ENCODE data around the gene SSC4D. TPM values are rescaled to one million over a fixed set of nuclear protein-coding genes. Genes with fewer than 3 reads are reported as not detected.
"Not testable (repeated sequence)": the region's sequence is repeated elsewhere in the genome, so short reads cannot be mapped to it uniquely, and the experiment has no call there.

SSC4D gene
- under 1 TPM; 0.59 to 0.88 TPM for polyA plus RNA-seq

- Histone ChIP-seq H3K4me1 (ENCODE audit: control insufficient read depth in 2 of 2, insufficient read depth in 2 of 2, low read length in 1 of 2) (no peaks in the 10 kb centered on the region), H3K27ac (ENCODE audit: low read depth in 2 of 2, low read length in 1 of 2) (no peak within 1 kb of the TSS), H3K4me3 (ENCODE audit: low read depth in 1 of 2, low read length in 2 of 2) (no peak within 1 kb of the TSS), H3K36me3 (ENCODE audit: control insufficient read depth in 2 of 2, insufficient read depth in 2 of 2, low read length in 1 of 2) (no peaks in the 10 kb centered on the region), H3K9me3 (ENCODE audit: control insufficient read depth in 2 of 2, insufficient read depth in 1 of 2, low read depth in 1 of 2, low read length in 1 of 2) (no peaks in the 10 kb centered on the region), H3K27me3 (ENCODE audit: control insufficient read depth in 1 of 2, insufficient read depth in 2 of 2, low read length in 2 of 2) (no peaks in the 10 kb centered on the region)
- WGBS, 2 donors, result 73 to 76% methylated on average over 6 of the region's 6 CpGs
Observed at GRCh38 chr7:76409537-76409936, at the start of gene SSC4D. SSC4D (minus strand) TSS chr7:76409697; CDS start chr7:76404439, 5,258 bp downstream.

GRCh38 chr7:76458504-76458903 is 49.0 kb upstream of the SSC4D start:
- H3K4me3 ChIP-seq (ENCODE audit: low read depth in 1 of 2, low read length in 2 of 2); H3K36me3 ChIP-seq (ENCODE audit: control insufficient read depth in 2 of 2, insufficient read depth in 2 of 2, low read length in 1 of 2); H3K4me1 ChIP-seq (ENCODE audit: control insufficient read depth in 2 of 2, insufficient read depth in 2 of 2, low read length in 1 of 2); H3K27ac ChIP-seq (ENCODE audit: low read depth in 2 of 2, low read length in 1 of 2); H3K27me3 ChIP-seq (ENCODE audit: control insufficient read depth in 1 of 2, insufficient read depth in 2 of 2, low read length in 2 of 2); H3K9me3 ChIP-seq (ENCODE audit: control insufficient read depth in 2 of 2, insufficient read depth in 1 of 2, low read depth in 1 of 2, low read length in 1 of 2): not testable (repeated sequence)
- WGBS, 2 donors, result 26 to 28% methylated on average over 1 of the region's 4 CpGs

GRCh38 chr7:76457017-76457416 is 47.5 kb upstream of the SSC4D start:
- not testable (repeated sequence) for H3K9me3 ChIP-seq (ENCODE audit: control insufficient read depth in 2 of 2, insufficient read depth in 1 of 2, low read depth in 1 of 2, low read length in 1 of 2); H3K4me3 ChIP-seq (ENCODE audit: low read depth in 1 of 2, low read length in 2 of 2); H3K27ac ChIP-seq (ENCODE audit: low read depth in 2 of 2, low read length in 1 of 2); H3K4me1 ChIP-seq (ENCODE audit: control insufficient read depth in 2 of 2, insufficient read depth in 2 of 2, low read length in 1 of 2); H3K27me3 ChIP-seq (ENCODE audit: control insufficient read depth in 1 of 2, insufficient read depth in 2 of 2, low read length in 2 of 2); H3K36me3 ChIP-seq (ENCODE audit: control insufficient read depth in 2 of 2, insufficient read depth in 2 of 2, low read length in 1 of 2)
- WGBS, 2 donors, result 18% methylated on average over 2 of the region's 4 CpGs; no CpG with 5 or more reads in 1 of the 2 donors

DNA sequence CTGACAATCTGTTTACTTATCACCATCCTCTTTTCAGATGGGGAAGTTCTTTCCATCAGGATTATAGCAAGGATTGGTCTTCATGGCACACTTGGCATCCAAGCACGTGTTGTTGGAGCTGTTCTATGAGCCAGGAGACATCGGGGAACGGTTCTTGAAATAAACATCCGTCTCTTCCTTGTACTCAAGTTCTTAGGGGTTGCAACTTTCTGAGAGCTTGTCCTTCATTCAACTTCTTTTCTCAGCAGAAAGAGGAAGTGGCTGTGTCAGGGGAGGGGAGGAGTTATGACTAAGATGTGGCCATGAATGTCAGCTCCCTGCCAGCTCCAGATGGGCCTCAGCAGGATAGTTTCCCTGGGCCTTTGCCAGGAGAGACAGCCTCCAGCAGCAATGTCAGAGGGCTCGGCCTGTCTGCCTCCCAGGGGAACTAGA is 36.1 kb upstream of the SSC4D start:
- peak overlapping the region; percentile 65 to 78 for H3K27ac ChIP-seq (ENCODE audit: low read depth in 2 of 2, low read length in 1 of 2)
- H3K27me3 ChIP-seq (ENCODE audit: control insufficient read depth in 1 of 2, insufficient read depth in 2 of 2, low read length in 2 of 2); H3K36me3 ChIP-seq (ENCODE audit: control insufficient read depth in 2 of 2, insufficient read depth in 2 of 2, low read length in 1 of 2): not testable (repeated sequence)

GRCh38 chr7:76443846-76444245 is 34.3 kb upstream of the SSC4D start:
- not testable (repeated sequence) for H3K27ac ChIP-seq (ENCODE audit: low read depth in 2 of 2, low read length in 1 of 2); H3K9me3 ChIP-seq (ENCODE audit: control insufficient read depth in 2 of 2, insufficient read depth in 1 of 2, low read depth in 1 of 2, low read length in 1 of 2); H3K36me3 ChIP-seq (ENCODE audit: control insufficient read depth in 2 of 2, insufficient read depth in 2 of 2, low read length in 1 of 2); H3K27me3 ChIP-seq (ENCODE audit: control insufficient read depth in 1 of 2, insufficient read depth in 2 of 2, low read length in 2 of 2); H3K4me1 ChIP-seq (ENCODE audit: control insufficient read depth in 2 of 2, insufficient read depth in 2 of 2, low read length in 1 of 2); H3K4me3 ChIP-seq (ENCODE audit: low read depth in 1 of 2, low read length in 2 of 2)
- 45 to 63% methylated on average over 8 to 11 of the region's 12 CpGs for WGBS, 2 donors

More for the DNA sequence above, 36.1 kb upstream of the SSC4D start:
- WGBS, 2 donors, result 3 to 4% methylated on average over 4 of the region's 5 CpGs
- H3K4me3 ChIP-seq (ENCODE audit: low read depth in 1 of 2, low read length in 2 of 2); H3K9me3 ChIP-seq (ENCODE audit: control insufficient read depth in 2 of 2, insufficient read depth in 1 of 2, low read depth in 1 of 2, low read length in 1 of 2); H3K4me1 ChIP-seq (ENCODE audit: control insufficient read depth in 2 of 2, insufficient read depth in 2 of 2, low read length in 1 of 2): not testable (repeated sequence)

DNA sequence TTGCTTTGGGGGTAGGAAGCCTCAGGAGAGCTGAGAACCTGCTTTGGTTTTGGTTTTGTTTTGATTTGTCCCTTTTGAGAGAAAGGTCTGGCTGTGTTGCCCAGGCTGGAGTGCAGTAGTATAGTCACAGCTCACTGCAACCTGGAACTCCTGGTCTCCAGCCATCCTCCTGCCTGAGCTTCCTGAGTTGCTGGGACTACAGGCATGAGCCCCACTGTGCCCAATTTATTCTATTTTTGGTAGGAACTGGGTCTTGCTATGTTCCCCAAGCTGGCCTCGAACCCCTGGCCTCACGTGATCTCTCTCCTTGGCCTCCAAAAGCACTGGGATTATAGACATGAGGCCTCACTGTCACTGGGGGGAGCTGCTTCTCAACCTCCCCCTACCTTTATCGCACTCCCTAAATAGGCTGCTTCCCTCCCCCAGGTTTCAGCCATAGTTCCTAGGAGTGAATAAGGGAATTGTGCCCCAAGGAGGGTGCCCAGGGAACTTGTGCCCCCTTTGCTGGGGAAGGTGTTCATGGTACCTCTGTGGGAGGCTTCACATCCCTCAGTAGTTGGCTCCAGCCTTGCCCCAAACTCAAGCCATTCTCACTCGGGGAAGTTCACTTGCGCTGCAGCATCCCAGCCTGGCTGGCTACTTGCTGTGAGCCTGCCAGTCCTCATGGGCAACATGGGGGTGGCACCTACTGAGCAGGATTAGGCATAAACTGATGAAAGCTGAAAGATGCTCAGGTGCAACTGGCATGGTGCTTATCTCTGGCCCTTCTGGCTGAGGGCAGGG is 33.4 kb upstream of the SSC4D start:
- H3K4me3 ChIP-seq (ENCODE audit: low read depth in 1 of 2, low read length in 2 of 2); H3K27me3 ChIP-seq (ENCODE audit: control insufficient read depth in 1 of 2, insufficient read depth in 2 of 2, low read length in 2 of 2); H3K9me3 ChIP-seq (ENCODE audit: control insufficient read depth in 2 of 2, insufficient read depth in 1 of 2, low read depth in 1 of 2, low read length in 1 of 2); H3K36me3 ChIP-seq (ENCODE audit: control insufficient read depth in 2 of 2, insufficient read depth in 2 of 2, low read length in 1 of 2); H3K27ac ChIP-seq (ENCODE audit: low read depth in 2 of 2, low read length in 1 of 2); H3K4me1 ChIP-seq (ENCODE audit: control insufficient read depth in 2 of 2, insufficient read depth in 2 of 2, low read length in 1 of 2): not testable (repeated sequence)
- 90 to 99% methylated on average over 4 to 5 of the region's 5 CpGs for WGBS, 2 donors

GRCh38 chr7:76441792-76442191 is 32.3 kb upstream of the SSC4D start:
- H3K36me3 ChIP-seq (ENCODE audit: control insufficient read depth in 2 of 2, insufficient read depth in 2 of 2, low read length in 1 of 2); H3K9me3 ChIP-seq (ENCODE audit: control insufficient read depth in 2 of 2, insufficient read depth in 1 of 2, low read depth in 1 of 2, low read length in 1 of 2); H3K27ac ChIP-seq (ENCODE audit: low read depth in 2 of 2, low read length in 1 of 2); H3K4me1 ChIP-seq (ENCODE audit: control insufficient read depth in 2 of 2, insufficient read depth in 2 of 2, low read length in 1 of 2); H3K27me3 ChIP-seq (ENCODE audit: control insufficient read depth in 1 of 2, insufficient read depth in 2 of 2, low read length in 2 of 2); H3K4me3 ChIP-seq (ENCODE audit: low read depth in 1 of 2, low read length in 2 of 2): not testable (repeated sequence)
- 73 to 100% methylated on average over 1 to 2 of the region's 10 CpGs for WGBS, 2 donors

- H3K9me3 ChIP-seq (ENCODE audit: control insufficient read depth in 2 of 2, insufficient read depth in 1 of 2, low read depth in 1 of 2, low read length in 1 of 2); H3K4me3 ChIP-seq (ENCODE audit: low read depth in 1 of 2, low read length in 2 of 2); H3K27me3 ChIP-seq (ENCODE audit: control insufficient read depth in 1 of 2, insufficient read depth in 2 of 2, low read length in 2 of 2); H3K4me1 ChIP-seq (ENCODE audit: control insufficient read depth in 2 of 2, insufficient read depth in 2 of 2, low read length in 1 of 2); H3K36me3 ChIP-seq (ENCODE audit: control insufficient read depth in 2 of 2, insufficient read depth in 2 of 2, low read length in 1 of 2); H3K27ac ChIP-seq (ENCODE audit: low read depth in 2 of 2, low read length in 1 of 2): not testable (repeated sequence)
- 93 to 97% methylated on average over 4 of the region's 4 CpGs for WGBS, 2 donors
Observed at GRCh38 chr7:76440404-76440803, 30.9 kb upstream of the SSC4D start.

GRCh38 chr7:76439120-76439888 is 29.8 kb upstream of the SSC4D start:
- WGBS, 2 donors, result 86 to 95% methylated on average over 4 of the region's 7 CpGs
- H3K9me3 ChIP-seq (ENCODE audit: control insufficient read depth in 2 of 2, insufficient read depth in 1 of 2, low read depth in 1 of 2, low read length in 1 of 2); H3K4me3 ChIP-seq (ENCODE audit: low read depth in 1 of 2, low read length in 2 of 2); H3K4me1 ChIP-seq (ENCODE audit: control insufficient read depth in 2 of 2, insufficient read depth in 2 of 2, low read length in 1 of 2); H3K36me3 ChIP-seq (ENCODE audit: control insufficient read depth in 2 of 2, insufficient read depth in 2 of 2, low read length in 1 of 2); H3K27ac ChIP-seq (ENCODE audit: low read depth in 2 of 2, low read length in 1 of 2); H3K27me3 ChIP-seq (ENCODE audit: control insufficient read depth in 1 of 2, insufficient read depth in 2 of 2, low read length in 2 of 2): not testable (repeated sequence)

DNA sequence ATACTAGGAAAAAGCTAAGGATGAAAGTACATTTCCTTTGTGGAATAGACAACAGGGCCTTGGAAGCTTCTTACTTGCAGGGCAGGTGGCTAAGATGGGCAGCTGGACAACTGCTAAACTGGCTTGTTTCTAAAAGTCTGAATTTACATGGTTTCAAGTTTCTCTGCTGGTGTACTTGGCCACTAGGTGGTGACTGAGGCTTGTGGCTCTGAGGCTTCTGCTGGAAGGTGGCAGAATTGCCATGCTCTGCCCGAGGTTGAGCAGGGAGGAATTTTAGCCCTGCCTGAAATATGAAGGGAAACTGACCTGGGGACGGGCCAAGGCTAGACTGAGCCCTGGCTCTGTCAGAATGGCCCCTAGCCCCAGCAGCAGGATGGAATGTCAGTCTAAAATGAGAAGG is 28.4 kb upstream of the SSC4D start:
- H3K9me3 ChIP-seq (ENCODE audit: control insufficient read depth in 2 of 2, insufficient read depth in 1 of 2, low read depth in 1 of 2, low read length in 1 of 2); H3K36me3 ChIP-seq (ENCODE audit: control insufficient read depth in 2 of 2, insufficient read depth in 2 of 2, low read length in 1 of 2); H3K27me3 ChIP-seq (ENCODE audit: control insufficient read depth in 1 of 2, insufficient read depth in 2 of 2, low read length in 2 of 2); H3K4me3 ChIP-seq (ENCODE audit: low read depth in 1 of 2, low read length in 2 of 2); H3K27ac ChIP-seq (ENCODE audit: low read depth in 2 of 2, low read length in 1 of 2); H3K4me1 ChIP-seq (ENCODE audit: control insufficient read depth in 2 of 2, insufficient read depth in 2 of 2, low read length in 1 of 2): not testable (repeated sequence)
- 0% methylated on average over 1 of the region's 2 CpGs for WGBS, 2 donors

Data from esophagus (tissue), 2 donors.